ENCODE results near the gene SMIM14. TPM values are rescaled to one million over a fixed set of nuclear protein-coding genes. Genes with fewer than 3 reads are reported as not detected.
"Not testable (repeated sequence)": the region's sequence is repeated elsewhere in the genome, so short reads cannot be mapped to it uniquely, and the experiment has no call there.

SMIM14 gene
- total RNA-seq (10 to 100 TPM; 20.4 to 32.0 TPM), polyA plus RNA-seq (ENCODE audit: insufficient read depth, low read depth, low replicate concordance) (73.8 TPM)
- long read RNA-seq, donor 1, full-length matches to known transcripts: 22 of 22 reads
- long read RNA-seq, donor 1, partial matches to known transcripts: 0 of 22 reads
- long read RNA-seq, donor 1, other reads (novel, unspliced or antisense): 0 of 22 reads
- long read RNA-seq, donor 2, full-length matches to known transcripts: 13 of 21 reads
- long read RNA-seq, donor 2, partial matches to known transcripts: 8 of 21 reads
- long read RNA-seq, donor 2, other reads (novel, unspliced or antisense): 0 of 21 reads

DNA sequence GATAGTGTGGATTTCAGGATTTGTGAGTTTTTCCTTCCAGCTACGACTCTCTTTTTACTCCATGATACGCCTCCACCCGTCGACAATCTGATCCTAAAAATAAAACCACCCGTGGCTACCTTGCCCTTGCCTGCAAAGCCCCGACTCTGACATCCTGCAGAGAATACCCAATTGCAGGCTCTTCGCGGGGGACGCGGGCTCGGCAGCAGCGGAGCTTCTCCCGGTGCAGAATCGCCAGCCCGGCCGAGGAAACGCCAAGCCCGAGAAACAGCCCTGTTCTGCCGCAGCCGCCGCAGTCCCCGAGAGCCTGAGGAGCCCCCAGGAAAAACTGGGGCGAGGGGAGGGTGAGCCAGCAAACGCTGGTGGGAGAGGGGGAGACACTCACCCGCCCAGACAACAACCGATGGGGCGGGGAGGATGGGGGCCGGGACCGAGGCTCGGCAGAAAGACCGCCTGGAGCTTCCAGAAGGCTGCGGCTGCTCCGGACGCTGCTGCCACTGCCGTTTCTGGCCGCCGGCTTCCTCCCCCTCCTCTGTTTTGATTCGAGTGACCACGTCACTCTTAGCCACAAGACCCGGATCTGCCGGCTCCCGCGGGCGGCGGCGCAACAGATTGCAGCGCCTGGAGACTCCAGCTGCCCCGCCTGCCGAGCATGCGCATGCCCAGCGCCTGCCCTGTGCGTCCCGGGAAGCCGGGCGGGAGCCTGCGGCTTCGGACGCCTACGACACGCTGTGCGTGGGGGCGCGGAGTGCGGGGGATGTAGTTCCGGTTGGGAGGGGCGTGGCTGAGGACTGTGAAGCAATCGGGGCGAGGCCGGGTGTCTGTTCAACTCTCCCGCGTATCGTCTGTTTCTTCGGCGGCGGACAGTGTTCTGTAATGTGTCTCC lies at the start of gene SMIM14:
Gene SMIM14 (minus strand): TSS at position 512 of the 886 bp plus-strand sequence. CDS start 33,720 bp downstream, outside the sequence.
- H3K27ac ChIP-seq: peak within 1 kb of the TSS; percentile 97 to 99
- H3K4me1 ChIP-seq: peaks cover 12% of the 10 kb centered on the region
- DNase-seq: peak; percentile 98
- H3K27me3 ChIP-seq: no peaks in the 10 kb centered on the region
- peak within 1 kb of the TSS; percentile 93 to 95 for H3K4me3 ChIP-seq
- TF ChIP-seq, protein P1, sequence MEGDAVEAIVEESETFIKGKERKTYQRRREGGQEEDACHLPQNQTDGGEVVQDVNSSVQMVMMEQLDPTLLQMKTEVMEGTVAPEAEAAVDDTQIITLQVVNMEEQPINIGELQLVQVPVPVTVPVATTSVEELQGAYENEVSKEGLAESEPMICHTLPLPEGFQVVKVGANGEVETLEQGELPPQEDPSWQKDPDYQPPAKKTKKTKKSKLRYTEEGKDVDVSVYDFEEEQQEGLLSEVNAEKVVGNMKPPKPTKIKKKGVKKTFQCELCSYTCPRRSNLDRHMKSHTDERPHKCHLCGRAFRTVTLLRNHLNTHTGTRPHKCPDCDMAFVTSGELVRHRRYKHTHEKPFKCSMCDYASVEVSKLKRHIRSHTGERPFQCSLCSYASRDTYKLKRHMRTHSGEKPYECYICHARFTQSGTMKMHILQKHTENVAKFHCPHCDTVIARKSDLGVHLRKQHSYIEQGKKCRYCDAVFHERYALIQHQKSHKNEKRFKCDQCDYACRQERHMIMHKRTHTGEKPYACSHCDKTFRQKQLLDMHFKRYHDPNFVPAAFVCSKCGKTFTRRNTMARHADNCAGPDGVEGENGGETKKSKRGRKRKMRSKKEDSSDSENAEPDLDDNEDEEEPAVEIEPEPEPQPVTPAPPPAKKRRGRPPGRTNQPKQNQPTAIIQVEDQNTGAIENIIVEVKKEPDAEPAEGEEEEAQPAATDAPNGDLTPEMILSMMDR (IDR thresholded peaks at IDR 0.05): peak in 2 of 3 experiments; percentile 16 to 44
- TF ChIP-seq POLR2A (IDR thresholded peaks at IDR 0.05): peak; percentile 86
- WGBS, 2 donors: 0 to 1% methylated on average over 24 to 67 of the region's 75 CpGs
- H3K9me3 ChIP-seq: no peaks in the 10 kb centered on the region
- no peaks in the 10 kb centered on the region for H3K36me3 ChIP-seq (ENCODE audit: low read depth, missing control alignments)
- intact Hi-C loops (cut with DNase I; ENCODE audit: low total_unique reads): loop anchor here (10.0 kb wide), 1 partner anchor 114 kb away; the partner anchor contains the start of gene UGDH

DNA sequence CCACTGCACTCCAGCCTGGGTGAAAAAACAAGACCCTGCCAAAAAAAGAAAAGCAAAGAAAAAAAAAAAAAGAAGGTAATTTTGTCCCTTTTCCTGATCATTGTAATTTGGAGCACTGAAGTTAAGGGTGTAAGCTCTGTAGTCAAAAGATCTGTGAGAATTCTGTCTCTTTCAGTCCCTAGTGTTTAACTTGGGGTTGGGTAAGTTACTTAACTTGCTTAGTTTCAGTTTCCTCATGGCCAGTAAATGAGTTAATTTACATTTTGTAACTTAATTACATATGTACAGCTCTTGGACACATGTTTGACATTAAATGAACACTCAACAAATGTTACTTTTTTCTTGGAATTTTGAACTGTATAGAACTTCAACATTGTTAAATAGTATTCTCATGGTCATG lies 48.3 kb upstream of the SMIM14 start:
- no peak for DNase-seq
- TF ChIP-seq, protein P1 (IDR thresholded peaks at IDR 0.05): no peak
- no peak for TF ChIP-seq POLR2A (IDR thresholded peaks at IDR 0.05)
- H3K4me1 ChIP-seq: no peaks in the 10 kb centered on the region
- intact Hi-C loops (cut with DNase I; ENCODE audit: low total_unique reads): no loop called here
- no peaks in the 10 kb centered on the region for H3K27me3 ChIP-seq
- no peaks in the 10 kb centered on the region for H3K9me3 ChIP-seq
- no peak overlapping the region for H3K27ac ChIP-seq
- no peak overlapping the region for H3K4me3 ChIP-seq
- H3K36me3 ChIP-seq (ENCODE audit: low read depth, missing control alignments): no peaks in the 10 kb centered on the region

- H3K36me3 ChIP-seq (ENCODE audit: low read depth, missing control alignments): no peaks in the 10 kb centered on the region
- WGBS, 2 donors: 0 to 35% methylated on average over 1 of the region's 1 CpG
- no peak for TF ChIP-seq POLR2A (IDR thresholded peaks at IDR 0.05)
- TF ChIP-seq, protein P1 (IDR thresholded peaks at IDR 0.05): no peak
- no peaks in the 10 kb centered on the region for H3K4me1 ChIP-seq
- intact Hi-C loops (cut with DNase I; ENCODE audit: low total_unique reads): no loop called here
- DNase-seq: no peak
- H3K27me3 ChIP-seq: no peaks in the 10 kb centered on the region
- no peaks in the 10 kb centered on the region for H3K9me3 ChIP-seq
- H3K27ac ChIP-seq: no peak overlapping the region
- H3K4me3 ChIP-seq: no peak overlapping the region
Measured at GRCh38 chr4:39685990-39686389, 47.3 kb upstream of the SMIM14 start.

- intact Hi-C loops (cut with DNase I; ENCODE audit: low total_unique reads): no loop called here
- Histone ChIP-seq H3K4me1 (no peaks in the 10 kb centered on the region), H3K9me3 (no peaks in the 10 kb centered on the region), H3K27me3 (no peaks in the 10 kb centered on the region), H3K36me3 (ENCODE audit: low read depth, missing control alignments) (no peaks in the 10 kb centered on the region), H3K4me3 (no peak overlapping the region), H3K27ac (no peak overlapping the region)
- WGBS, 2 donors: 56 to 61% methylated on average over 2 of the region's 2 CpGs
- TF ChIP-seq POLR2A (IDR thresholded peaks at IDR 0.05): no peak
- TF ChIP-seq, protein P1 (IDR thresholded peaks at IDR 0.05): no peak
- no peak for DNase-seq
Measured at GRCh38 chr4:39682138-39682537, 43.5 kb upstream of the SMIM14 start.

DNA sequence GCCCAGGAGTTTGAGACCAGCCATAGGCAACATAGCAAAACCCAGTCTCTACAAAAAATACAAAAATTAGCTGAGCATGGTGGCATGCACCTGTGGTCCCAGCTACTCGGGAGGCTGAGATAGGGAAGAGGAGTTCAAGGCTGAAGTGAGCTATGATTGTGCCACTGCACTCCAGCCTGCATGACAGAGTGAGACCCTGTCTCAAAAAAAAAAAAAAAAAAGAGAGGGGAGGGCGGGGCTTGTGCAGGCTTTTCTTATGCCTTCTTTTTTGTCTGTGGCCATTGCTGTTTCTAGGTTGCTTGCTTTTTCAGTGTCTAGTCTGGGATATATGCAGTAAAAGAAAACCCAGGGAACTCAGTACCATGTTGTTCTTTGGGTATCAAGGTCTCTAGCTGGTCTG lies 42.3 kb upstream of the SMIM14 start:
- H3K9me3 ChIP-seq; H3K4me3 ChIP-seq; H3K4me1 ChIP-seq; DNase-seq; intact Hi-C loops (cut with DNase I; ENCODE audit: low total_unique reads); H3K27me3 ChIP-seq; H3K36me3 ChIP-seq (ENCODE audit: low read depth, missing control alignments); H3K27ac ChIP-seq: not testable (repeated sequence)
- WGBS, 2 donors: 72 to 76% methylated on average over 2 of the region's 2 CpGs

- 96 to 97% methylated on average over 10 of the region's 10 CpGs for WGBS, 2 donors
Measured at GRCh38 chr4:39675681-39676080, 37.0 kb upstream of the SMIM14 start.

DNA sequence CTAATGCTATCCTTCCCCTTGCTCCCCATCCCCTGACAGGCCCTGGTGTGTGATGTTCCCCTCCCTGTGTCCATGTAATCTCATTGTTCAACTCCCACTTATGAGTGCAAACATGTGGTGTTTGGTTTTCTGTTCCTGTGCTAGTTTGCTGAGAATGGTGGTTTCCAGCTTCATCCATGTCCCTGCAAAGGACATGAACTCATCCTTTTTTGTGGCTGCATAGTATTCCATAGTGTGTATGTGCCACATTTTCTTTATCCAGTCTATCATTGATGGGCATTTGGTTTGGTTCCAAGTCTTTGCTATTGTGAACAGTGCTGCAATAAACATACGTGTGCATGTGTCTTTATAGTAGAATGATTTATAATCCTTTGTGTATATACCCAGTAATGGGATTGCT lies 31.6 kb upstream of the SMIM14 start:
- H3K27ac ChIP-seq; H3K4me3 ChIP-seq; H3K27me3 ChIP-seq; intact Hi-C loops (cut with DNase I; ENCODE audit: low total_unique reads); H3K36me3 ChIP-seq (ENCODE audit: low read depth, missing control alignments); DNase-seq; H3K4me1 ChIP-seq; H3K9me3 ChIP-seq: not testable (repeated sequence)
- WGBS, 2 donors: 88 to 95% methylated on average over 1 of the region's 1 CpG

More at GRCh38 chr4:39675681-39676080, 37.0 kb upstream of the SMIM14 start:
- H3K36me3 ChIP-seq (ENCODE audit: low read depth, missing control alignments); H3K4me3 ChIP-seq; H3K4me1 ChIP-seq; H3K27ac ChIP-seq; intact Hi-C loops (cut with DNase I; ENCODE audit: low total_unique reads); DNase-seq; H3K27me3 ChIP-seq; H3K9me3 ChIP-seq: not testable (repeated sequence)
